IMR-90 (cell line): ENCODE results near the gene TNFRSF18. TPM values are rescaled to one million over a fixed set of nuclear protein-coding genes. Genes with fewer than 3 reads are reported as not detected.

Experiments used
- ATAC-seq: fragments of 200-7000 bp; cut with Tn5 transposase; 2 replicates; pipeline ENCODE4 v1.9.1; 2020; ENCODE audit warnings: low read depth, mild to moderate bottlenecking, moderate library complexity
- BruUV-seq: library from RNA; stranded (reverse); fragments of 400-500 nt; replicated peaks from 2 replicates; lab custom pipeline; 2021; lab: Mats Ljungman, UMichigan
- CTCF ChIA-PET: fragments of 300-600 bp; formaldehyde crosslinking; extraction: SDS; loops from one replicate; lab custom pipeline; 2021; ENCODE audit warnings: antibody characterized with exemption; lab: Yijun Ruan, JAX
- POLR2A ChIA-PET: fragments of 300-600 bp; sonication (Branson Sonifier 250); formaldehyde crosslinking; loops from one replicate; lab custom pipeline; 2022; ENCODE audit warnings: antibody characterized with exemption; ENCODE audit not compliant: unreplicated experiment; lab: Charles Lee
- DNase-seq: peaks from one replicate; pipeline ENCODE4 v3.0.0; 2013
- H2AFZ ChIP-seq: replicated peaks from 2 replicates; pipeline ENCODE3; 2013; ENCODE audit warnings: low read length, mild to moderate bottlenecking; ENCODE audit not compliant: poor library complexity
- H2AK5ac ChIP-seq: 2 replicates; pipeline ENCODE4 v1.6.1; 2013; ENCODE audit warnings: low read depth, low read length, inconsistent platforms
- H2AK9ac ChIP-seq: replicated peaks from 2 replicates; pipeline ENCODE3; 2013; ENCODE audit warnings: mild to moderate bottlenecking, low read depth, low read length, moderate library complexity; ENCODE audit not compliant: poor library complexity
- H2BK120ac ChIP-seq: 2 replicates; pipeline ENCODE4 v1.6.1; 2013; ENCODE audit warnings: low read depth, low read length, inconsistent platforms
- H2BK15ac ChIP-seq: 3 replicates; pipeline ENCODE4 v1.6.1; 2013; ENCODE audit warnings: low read depth, low read length, inconsistent platforms
- H2BK20ac ChIP-seq: 2 replicates; pipeline ENCODE4 v1.6.1; 2013; ENCODE audit warnings: low read depth, mild to moderate bottlenecking, inconsistent platforms, low read length, moderate library complexity
- H2BK5ac ChIP-seq: 2 replicates; pipeline ENCODE4 v1.6.1; 2013; ENCODE audit warnings: mild to moderate bottlenecking, low read depth, low read length, inconsistent platforms; ENCODE audit not compliant: poor library complexity, severe bottlenecking
- H3K14ac ChIP-seq: replicated peaks from 2 replicates; pipeline ENCODE4 v1.6.1; 2013; ENCODE audit warnings: low read depth, low read length, inconsistent platforms
- H3K18ac ChIP-seq: 2 replicates; pipeline ENCODE4 v1.6.1; 2013; ENCODE audit warnings: low read depth, low read length, control low read depth
- H3K23ac ChIP-seq: 2 replicates; pipeline ENCODE4 v1.6.1; 2013; ENCODE audit warnings: low read depth, low read length, inconsistent platforms
- H3K27ac ChIP-seq: 2 replicates; pipeline ENCODE4 v1.5.1; 2013; ENCODE audit warnings: mild to moderate bottlenecking, control low read depth, low read length; ENCODE audit not compliant: insufficient read depth
- H3K27me3 ChIP-seq: 2 replicates; pipeline ENCODE4 v1.6.1; 2013; ENCODE audit warnings: low read length; ENCODE audit not compliant: control insufficient read depth, insufficient read depth
- H3K36me3 ChIP-seq: 2 replicates; pipeline ENCODE4 v1.6.1; 2013; ENCODE audit warnings: low read length, mixed read lengths; ENCODE audit not compliant: control insufficient read depth, insufficient read depth
- H3K4ac ChIP-seq: 2 replicates; pipeline ENCODE4 v1.6.1; 2013; ENCODE audit warnings: low read depth, low read length, inconsistent platforms
- H3K4me1 ChIP-seq: 2 replicates; pipeline ENCODE4 v1.6.1; 2013; ENCODE audit warnings: low read length, mixed read lengths; ENCODE audit not compliant: control insufficient read depth, insufficient read depth
- H3K4me2 ChIP-seq: 2 replicates; pipeline ENCODE4 v1.6.1; 2013; ENCODE audit warnings: low read depth, mild to moderate bottlenecking, control low read depth, low read length, moderate library complexity
- H3K4me3 ChIP-seq: 2 replicates; pipeline ENCODE4 v1.5.1; 2013; ENCODE audit warnings: low read depth, mild to moderate bottlenecking, control low read depth, low read length, moderate library complexity; ENCODE audit not compliant: insufficient read depth
- H3K56ac ChIP-seq: 2 replicates; pipeline ENCODE4 v1.6.1; 2013; ENCODE audit warnings: low read length, inconsistent platforms; ENCODE audit not compliant: insufficient read depth; ENCODE audit errors: extremely low read depth
- H3K79me1 ChIP-seq, 2 experiments: 2 replicates each; pipeline ENCODE4 v1.6.1; 2013; ENCODE audit warnings: low read length in 2 of 2, inconsistent platforms in 1 of 2, low read depth in 1 of 2
- H3K9ac ChIP-seq: 2 replicates; pipeline ENCODE4 v1.6.1; 2013; ENCODE audit warnings: low read depth, low read length, control low read depth
- H3K9me1 ChIP-seq: 2 replicates; pipeline ENCODE4 v1.6.1; 2013; ENCODE audit warnings: low read length, inconsistent platforms; ENCODE audit not compliant: insufficient read depth
- H3K9me3 ChIP-seq: 2 replicates; pipeline ENCODE4 v1.6.1; 2013; ENCODE audit warnings: low read length; ENCODE audit not compliant: control insufficient read depth, insufficient read depth
- H4K20me1 ChIP-seq: 2 replicates; pipeline ENCODE4 v1.6.1; 2013; ENCODE audit warnings: low read length, inconsistent platforms; ENCODE audit not compliant: insufficient read depth
- H4K5ac ChIP-seq: 2 replicates; pipeline ENCODE4 v1.6.1; 2013; ENCODE audit warnings: mild to moderate bottlenecking, low read depth, low read length, control low read depth
- H4K8ac ChIP-seq, 2 experiments: 2 replicates each; pipeline ENCODE4 v1.6.1; 2013; ENCODE audit warnings: low read depth in 2 of 2, low read length in 2 of 2, control low read depth in 1 of 2, inconsistent platforms in 1 of 2
- H4K91ac ChIP-seq: 2 replicates; pipeline ENCODE4 v1.6.1; 2013; ENCODE audit warnings: low read depth, low read length, inconsistent platforms; ENCODE audit not compliant: insufficient read depth
- BHLHE40 ChIP-seq: fragments of 150-350 bp; IDR thresholded peaks from 2 replicates; pipeline ENCODE4 v1.6.1; 2016; ENCODE audit warnings: mild to moderate bottlenecking, low read depth, low read length
- CTCF ChIP-seq: conservative IDR thresholded peaks from 2 replicates; pipeline ENCODE4 v1.5.1; 2012; ENCODE audit warnings: mild to moderate bottlenecking, low read depth, low read length, improper control_type of control experiment
- FOS ChIP-seq: fragments of 150-350 bp; IDR thresholded peaks from 2 replicates; pipeline ENCODE4 v1.6.1; 2016; ENCODE audit warnings: low read depth, low read length
- POLR2A ChIP-seq: IDR thresholded peaks from 2 replicates; pipeline ENCODE4 v1.6.1; 2012; ENCODE audit warnings: mild to moderate bottlenecking, low read depth, low read length
- RAD21 ChIP-seq: IDR thresholded peaks from 2 replicates; pipeline ENCODE4 v1.6.1; 2012; ENCODE audit warnings: low read length, improper control_type of control experiment
- RCOR1 ChIP-seq: IDR thresholded peaks from 2 replicates; pipeline ENCODE4 v1.6.1; 2012; ENCODE audit warnings: mild to moderate bottlenecking, low read length, improper control_type of control experiment; ENCODE audit not compliant: insufficient replicate concordance
- RFX5 ChIP-seq: IDR thresholded peaks from 2 replicates; pipeline ENCODE4 v1.8.0; 2012; ENCODE audit warnings: low read depth, mild to moderate bottlenecking, low read length, moderate library complexity
- WGBS, 2 experiments: methylation state at CpG; one replicate each; pipeline versions ENCODE4 v1.1.5 to v1.1.7; 2013; ENCODE audit warnings: missing lambda C conversion rate in 2 of 2; ENCODE audit not compliant: insufficient read length in 1 of 2; ENCODE audit errors: extremely low coverage in 2 of 2; 5-methylcytosine and 5-hydroxymethylcytosine counted together
- dilution Hi-C: fragments of 300-500 bp; cut with HindIII; formaldehyde crosslinking; loops from one replicate; pipeline ENCODE4 v1.14.3; 2018; ENCODE audit warnings: low sequenced_read_pairs; ENCODE audit not compliant: unreplicated experiment
- in situ Hi-C: fragments of 300-500 bp; cut with MboI; formaldehyde crosslinking; loops from 3 replicates; pipeline ENCODE4 v1.14.3; 2019; ENCODE audit warnings: low sequenced_read_pairs, inconsistent platforms, mixed read lengths
- intact Hi-C: fragments of 100-400 bp; cut with micrococcal nuclease; formaldehyde crosslinking; loops from 2 replicates; pipeline ENCODE4 v1.10.0; 2022
- polyA plus RNA-seq, 3 experiments: library from polyadenylated mRNA; depleted of rRNA; stranded (reverse); fragments of >200 nt; gene quantifications; 2 replicates each; pipeline ENCODE4 v1.2.3, GENCODE V29; 2012; ENCODE audit warnings: low replicate concordance in 1 of 3
- total RNA-seq: library from RNA; depleted of rRNA; stranded (reverse); fragments of >200 nt; gene quantifications from 2 replicates; pipeline ENCODE4 v1.2.3, GENCODE V29; 2012

Gene TNFRSF18
- total and polyA plus RNA-seq, 2 of the 4 experiments (the other 2 are of a cell fraction) = 0.18 to 1.0 TPM

- TF ChIP-seq RFX5 (no peak), FOS (no peak)
Measured at GRCh38 chr1:1206376-1206965, at the start of gene TNFRSF18 (continued).

GRCh38 chr1:1255611-1256010 is 49.2 kb upstream of the TNFRSF18 start:
- no peak overlapping the region for H4K91ac ChIP-seq
- POLR2A ChIA-PET = no interaction called here
- in situ Hi-C loops = no loop called here
- TF ChIP-seq RCOR1 = no peak
- no peak for TF ChIP-seq POLR2A
- no peak for TF ChIP-seq CTCF
- no peak for TF ChIP-seq RAD21
- no peak for TF ChIP-seq BHLHE40
- ATAC-seq = no peak
- no peak overlapping the region for H3K4me3 ChIP-seq
- H3K9ac ChIP-seq = no peak overlapping the region
- peaks cover 10% of the 10 kb centered on the region for H4K20me1 ChIP-seq
- WGBS, 2 experiments = 100% methylated on average over 3 of the region's 10 CpGs; no CpG with 5 or more reads in 1 of the 2 experiments
- no peak overlapping the region for H3K23ac ChIP-seq
- no peak overlapping the region for H4K5ac ChIP-seq
- CTCF ChIA-PET = no interaction called here
- H2BK5ac ChIP-seq = no peak overlapping the region
- peaks cover 14% of the 10 kb centered on the region for H3K9me1 ChIP-seq
- peaks cover 72% of the 10 kb centered on the region for H3K36me3 ChIP-seq
- intact Hi-C loops = no loop called here
- H3K18ac ChIP-seq = no peak overlapping the region
- no peak for DNase-seq
- no peak overlapping the region for H3K14ac ChIP-seq
- H2AFZ ChIP-seq = no peak overlapping the region
- H2AK9ac ChIP-seq = no peak overlapping the region
- peaks cover 12 to 55% of the 10 kb centered on the region in 2 experiments for H3K79me1 ChIP-seq
- H3K9me3 ChIP-seq = no peaks in the 10 kb centered on the region
- no peak overlapping the region for H2BK120ac ChIP-seq
- BruUV-seq = no TSS peak
- H3K56ac ChIP-seq = no peak overlapping the region
- no peak overlapping the region for H2AK5ac ChIP-seq
- no peak overlapping the region for H3K27ac ChIP-seq
- H3K4ac ChIP-seq = no peak overlapping the region
- H2BK20ac ChIP-seq = no peak overlapping the region
- no peak overlapping the region for H2BK15ac ChIP-seq
- dilution Hi-C loops = no loop called here
- no peaks in the 10 kb centered on the region for H3K27me3 ChIP-seq
- no peak overlapping the region for H3K4me2 ChIP-seq
- peaks cover 14% of the 10 kb centered on the region for H3K4me1 ChIP-seq
- no peak overlapping the region for H4K8ac ChIP-seq
